GM13977 (cell line): ENCODE measurements around the gene CADPS.
A peak's percentile ranks its signal among the peaks of the same experiment; 100 is the strongest.

ENCODE experiments used
- DNase-seq: peaks from one replicate; pipeline ENCODE4 v3.0.0; 2012; ENCODE audit warnings: low spot score
- in situ Hi-C: fragments of 300-500 bp; cut with MboI; formaldehyde crosslinking; loops from one replicate; pipeline ENCODE4 v1.12.0; 2022; ENCODE audit warnings: low sequenced_read_pairs, low pct_unique_long_range_greater_than_20kb, mixed read lengths, inconsistent platforms; ENCODE audit not compliant: unreplicated experiment
- TF ChIP-seq, protein P1 (sequence below): IDR thresholded peaks from 2 replicates; pipeline ENCODE4 v1.5.1; 2012; ENCODE audit warnings: mild to moderate bottlenecking, control low read depth; ENCODE audit not compliant: insufficient read depth; ENCODE audit errors: extremely low read depth, missing control alignments

The CADPS gene

DNA sequence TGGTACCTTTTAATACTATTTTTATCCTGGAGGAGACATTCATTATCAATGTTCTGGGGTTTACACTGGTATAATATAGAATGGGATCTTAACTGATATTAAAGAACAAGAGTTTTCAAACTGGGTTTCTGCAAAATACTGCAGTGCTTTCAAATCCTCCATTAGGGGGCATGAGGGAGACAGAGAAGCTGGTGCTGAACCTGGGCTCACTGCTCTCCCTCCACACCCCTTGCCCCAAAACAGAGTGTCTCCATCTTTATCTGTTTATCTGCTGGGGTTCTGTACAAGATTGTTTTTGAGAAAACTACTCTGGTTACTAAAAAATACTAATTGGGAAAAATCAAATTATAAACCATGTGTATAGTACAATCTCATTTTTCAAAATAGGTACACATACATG is 41.7 kb downstream of the CADPS start:
- TF ChIP-seq, protein P1, sequence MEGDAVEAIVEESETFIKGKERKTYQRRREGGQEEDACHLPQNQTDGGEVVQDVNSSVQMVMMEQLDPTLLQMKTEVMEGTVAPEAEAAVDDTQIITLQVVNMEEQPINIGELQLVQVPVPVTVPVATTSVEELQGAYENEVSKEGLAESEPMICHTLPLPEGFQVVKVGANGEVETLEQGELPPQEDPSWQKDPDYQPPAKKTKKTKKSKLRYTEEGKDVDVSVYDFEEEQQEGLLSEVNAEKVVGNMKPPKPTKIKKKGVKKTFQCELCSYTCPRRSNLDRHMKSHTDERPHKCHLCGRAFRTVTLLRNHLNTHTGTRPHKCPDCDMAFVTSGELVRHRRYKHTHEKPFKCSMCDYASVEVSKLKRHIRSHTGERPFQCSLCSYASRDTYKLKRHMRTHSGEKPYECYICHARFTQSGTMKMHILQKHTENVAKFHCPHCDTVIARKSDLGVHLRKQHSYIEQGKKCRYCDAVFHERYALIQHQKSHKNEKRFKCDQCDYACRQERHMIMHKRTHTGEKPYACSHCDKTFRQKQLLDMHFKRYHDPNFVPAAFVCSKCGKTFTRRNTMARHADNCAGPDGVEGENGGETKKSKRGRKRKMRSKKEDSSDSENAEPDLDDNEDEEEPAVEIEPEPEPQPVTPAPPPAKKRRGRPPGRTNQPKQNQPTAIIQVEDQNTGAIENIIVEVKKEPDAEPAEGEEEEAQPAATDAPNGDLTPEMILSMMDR = peak; percentile 8
- in situ Hi-C loops = no loop called here
- no peak for DNase-seq

DNA sequence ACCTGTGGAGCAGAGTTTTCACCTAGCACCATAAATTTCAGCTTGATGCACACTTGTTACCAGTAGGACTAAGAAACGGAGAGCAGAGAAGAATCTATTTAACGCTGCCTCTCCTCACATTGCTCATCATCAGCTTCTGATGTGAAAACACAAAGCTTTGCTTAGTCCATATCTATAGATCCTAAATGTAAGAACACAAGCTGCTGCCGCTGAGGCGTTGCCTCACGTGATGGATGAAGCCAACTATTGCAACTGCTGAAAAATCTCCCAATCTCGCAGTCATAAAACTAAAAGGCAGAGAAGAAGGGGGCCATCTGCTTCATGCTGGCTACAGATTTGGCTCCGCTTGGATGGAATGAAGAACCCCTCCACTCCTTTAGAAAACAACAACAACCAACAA is 42.7 kb downstream of the CADPS start:
- TF ChIP-seq, protein P1 = no peak
- in situ Hi-C loops = no loop called here
- no peak for DNase-seq

DNA sequence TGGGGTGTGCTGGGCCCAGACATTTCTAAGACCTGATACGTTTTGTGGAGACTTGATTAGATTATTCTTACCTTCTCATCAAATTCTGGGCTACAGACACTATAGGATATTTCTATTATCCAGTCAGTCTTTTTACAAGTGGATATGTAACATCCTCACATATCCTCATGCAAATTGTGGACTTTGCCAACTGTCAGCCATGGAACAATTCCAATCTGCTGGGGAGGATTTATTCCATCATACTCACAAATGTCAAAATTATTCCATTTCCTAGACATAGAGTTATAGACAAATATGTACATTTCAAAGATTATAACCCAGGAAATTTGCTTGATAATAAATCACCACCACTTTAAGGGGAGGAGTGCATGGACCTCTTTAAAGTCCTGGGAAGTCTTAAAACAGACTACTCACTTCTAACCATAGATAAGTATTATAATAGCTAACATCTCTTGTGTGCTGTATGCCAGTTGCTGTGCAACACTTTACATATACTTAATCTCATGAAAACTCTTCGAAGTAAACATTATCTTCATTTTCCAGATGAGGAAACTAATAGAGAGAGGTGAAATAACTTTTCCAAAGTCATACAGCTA is 44.4 kb downstream of the CADPS start:
- in situ Hi-C loops = no loop called here
- DNase-seq = no peak
- TF ChIP-seq, protein P1 = no peak

- TF ChIP-seq, protein P1 = no peak
- in situ Hi-C loops = no loop called here
- no peak for DNase-seq
These were observed 47.7 kb downstream of the CADPS start for GRCh38 chr3:62827550-62827949.

DNA sequence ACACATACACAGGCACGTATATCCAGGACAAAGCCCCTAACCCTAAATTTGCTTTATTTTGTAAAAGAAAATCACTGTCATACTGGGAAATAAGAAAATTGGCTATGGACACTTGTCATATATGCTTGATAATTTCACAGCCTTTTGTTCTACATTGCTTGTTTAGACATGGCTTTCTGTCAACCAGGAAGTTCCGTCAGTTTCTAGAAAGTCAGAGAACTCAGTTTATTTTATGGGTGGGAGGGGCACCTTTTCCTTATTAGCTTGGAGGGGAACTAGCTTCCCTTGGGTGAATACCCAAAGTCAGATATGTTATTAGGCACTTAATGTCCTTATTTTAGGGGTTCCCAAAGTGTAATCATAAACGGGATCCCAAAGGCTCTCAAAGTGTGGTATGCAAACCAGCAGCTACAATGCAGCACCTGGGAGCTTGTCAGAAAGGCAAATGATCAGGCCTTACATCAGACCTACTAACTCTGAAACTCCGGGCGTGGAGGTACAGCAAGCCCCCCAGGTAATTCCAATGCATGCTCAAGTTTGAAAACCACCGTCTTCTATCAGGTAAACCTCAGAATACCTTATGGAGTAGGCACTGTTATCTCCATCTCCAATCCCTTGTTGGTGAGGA is 50.1 kb downstream of the CADPS start:
- in situ Hi-C loops = no loop called here
- TF ChIP-seq, protein P1 = no peak
- no peak for DNase-seq

DNA sequence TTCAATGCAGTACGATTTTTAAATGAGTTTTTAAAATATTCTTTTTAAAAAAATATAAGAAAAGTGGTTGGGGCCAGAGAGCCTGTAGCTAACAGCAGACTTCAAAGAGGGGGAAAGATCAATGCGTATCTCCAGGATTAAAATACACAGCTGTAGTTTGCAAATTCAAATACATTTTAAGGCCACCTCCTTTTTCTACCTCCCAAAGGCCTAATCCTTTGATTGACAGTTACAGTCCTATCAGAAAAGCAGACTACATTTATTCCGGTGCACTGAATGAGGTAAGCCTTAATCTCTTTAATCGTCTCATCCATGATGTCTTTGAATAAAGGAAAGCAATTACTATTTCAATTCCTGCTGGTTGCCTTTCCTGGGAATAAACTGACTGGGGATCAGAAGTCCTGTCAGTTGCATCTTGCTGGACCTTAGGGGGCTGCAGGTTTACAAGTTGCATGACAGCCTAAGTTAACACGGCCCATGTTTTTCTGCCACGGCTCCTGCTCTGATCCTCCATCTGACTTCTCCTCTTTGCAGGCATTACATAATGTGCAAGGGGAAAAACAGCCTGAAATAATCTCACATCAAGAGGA is 51.7 kb downstream of the CADPS start:
- in situ Hi-C loops = no loop called here
- DNase-seq = no peak
- TF ChIP-seq, protein P1 = no peak
